NB4 (cell line): ENCODE measurements around the gene UMAD1.
"Not testable (repeated sequence)": the region's sequence is repeated elsewhere in the genome, so short reads cannot be mapped to it uniquely, and the experiment has no call there.

Experiments used
- DNase-seq: peaks from one replicate; pipeline ENCODE4 v3.0.0; 2010; ENCODE audit warnings: low read depth
- H3K4me3 ChIP-seq: one replicate; pipeline ENCODE4 v1.5.1; 2011; ENCODE audit warnings: mild to moderate bottlenecking, low read depth, low read length, moderate library complexity
- MYC ChIP-seq: IDR thresholded peaks from 2 replicates; pipeline ENCODE4 v1.6.1; 2011; ENCODE audit warnings: low read depth, low read length
- POLR2A ChIP-seq: IDR thresholded peaks from 2 replicates; pipeline ENCODE4 v1.6.1; 2011; ENCODE audit warnings: mild to moderate bottlenecking; ENCODE audit not compliant: insufficient read length; ENCODE audit errors: extremely low read depth
- TF ChIP-seq, protein P1 (sequence below): IDR thresholded peaks from one replicate; pipeline ENCODE4 v1.5.1; 2012; ENCODE audit warnings: low read depth, low read length
- TF ChIP-seq, protein P2 (sequence below): IDR thresholded peaks from 2 replicates; pipeline ENCODE4 v1.6.1; 2011; ENCODE audit warnings: low read depth, low read length

UMAD1 gene

GRCh38 chr7:7798510-7798909 lies 158.0 kb downstream of the UMAD1 start:
- peak; percentile 80 for DNase-seq
- TF ChIP-seq MYC (no peak), POLR2A (no peak)
- TF ChIP-seq, protein P1, sequence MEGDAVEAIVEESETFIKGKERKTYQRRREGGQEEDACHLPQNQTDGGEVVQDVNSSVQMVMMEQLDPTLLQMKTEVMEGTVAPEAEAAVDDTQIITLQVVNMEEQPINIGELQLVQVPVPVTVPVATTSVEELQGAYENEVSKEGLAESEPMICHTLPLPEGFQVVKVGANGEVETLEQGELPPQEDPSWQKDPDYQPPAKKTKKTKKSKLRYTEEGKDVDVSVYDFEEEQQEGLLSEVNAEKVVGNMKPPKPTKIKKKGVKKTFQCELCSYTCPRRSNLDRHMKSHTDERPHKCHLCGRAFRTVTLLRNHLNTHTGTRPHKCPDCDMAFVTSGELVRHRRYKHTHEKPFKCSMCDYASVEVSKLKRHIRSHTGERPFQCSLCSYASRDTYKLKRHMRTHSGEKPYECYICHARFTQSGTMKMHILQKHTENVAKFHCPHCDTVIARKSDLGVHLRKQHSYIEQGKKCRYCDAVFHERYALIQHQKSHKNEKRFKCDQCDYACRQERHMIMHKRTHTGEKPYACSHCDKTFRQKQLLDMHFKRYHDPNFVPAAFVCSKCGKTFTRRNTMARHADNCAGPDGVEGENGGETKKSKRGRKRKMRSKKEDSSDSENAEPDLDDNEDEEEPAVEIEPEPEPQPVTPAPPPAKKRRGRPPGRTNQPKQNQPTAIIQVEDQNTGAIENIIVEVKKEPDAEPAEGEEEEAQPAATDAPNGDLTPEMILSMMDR: no peak
- TF ChIP-seq, protein P2, sequence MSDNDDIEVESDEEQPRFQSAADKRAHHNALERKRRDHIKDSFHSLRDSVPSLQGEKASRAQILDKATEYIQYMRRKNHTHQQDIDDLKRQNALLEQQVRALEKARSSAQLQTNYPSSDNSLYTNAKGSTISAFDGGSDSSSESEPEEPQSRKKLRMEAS: no peak
- H3K4me3 ChIP-seq: no peak overlapping the region

- peak; percentile 13 for DNase-seq
- H3K4me3 ChIP-seq: no peak overlapping the region
- TF ChIP-seq, protein P2: no peak
- TF ChIP-seq MYC: no peak
- TF ChIP-seq POLR2A: no peak
- TF ChIP-seq, protein P1: no peak
Measured at GRCh38 chr7:7799138-7799537, 158.6 kb downstream of the UMAD1 start.

DNA sequence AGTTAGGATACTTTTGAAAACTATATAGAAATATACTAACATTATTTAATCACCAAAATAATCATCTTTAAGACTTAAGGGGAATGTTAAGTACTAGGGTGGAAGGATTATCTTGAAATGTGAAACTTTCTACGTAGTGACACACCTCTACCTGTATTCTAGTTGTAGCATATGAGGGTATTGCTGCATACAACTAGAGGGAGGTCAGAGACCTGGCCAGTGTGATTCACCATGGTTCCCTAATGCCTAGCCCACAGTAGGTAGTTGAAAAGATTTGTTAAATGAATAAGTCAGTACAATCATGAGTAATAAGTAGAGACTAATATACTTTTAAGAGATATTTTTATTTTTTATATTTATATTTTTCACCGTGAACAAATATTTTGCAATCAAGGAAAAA lies 162.0 kb downstream of the UMAD1 start:
- DNase-seq: no peak
- H3K4me3 ChIP-seq: no peak overlapping the region
- no peak for TF ChIP-seq MYC
- TF ChIP-seq, protein P1: no peak
- no peak for TF ChIP-seq POLR2A
- TF ChIP-seq, protein P2: no peak

DNA sequence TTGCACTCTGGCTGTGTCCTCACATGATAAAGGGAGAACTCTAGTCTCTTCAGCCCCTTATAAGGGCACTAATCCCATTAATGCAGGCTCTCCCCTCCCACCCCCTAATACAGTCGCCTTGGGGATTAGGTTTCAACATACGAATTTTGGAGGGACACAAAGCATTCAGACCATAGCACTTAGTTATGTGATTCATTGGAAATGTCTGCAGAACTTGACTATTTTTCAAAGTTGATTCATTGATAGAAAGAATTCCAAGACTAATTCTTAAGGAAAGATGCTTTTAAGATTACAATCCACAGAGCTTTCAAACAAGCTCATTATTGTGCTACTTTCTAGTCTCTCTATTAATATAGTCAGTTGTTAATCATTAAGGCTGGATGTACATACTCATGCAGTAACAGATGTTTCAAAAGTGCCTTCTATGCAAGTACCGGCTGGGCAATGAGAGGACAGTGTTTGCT lies 163.2 kb downstream of the UMAD1 start:
- DNase-seq: no peak
- H3K4me3 ChIP-seq: no peak overlapping the region
- no peak for TF ChIP-seq MYC
- TF ChIP-seq, protein P2: no peak
- TF ChIP-seq POLR2A: no peak
- TF ChIP-seq, protein P1: no peak

GRCh38 chr7:7804822-7805221 lies 164.3 kb downstream of the UMAD1 start:
- DNase-seq, H3K4me3 ChIP-seq: not testable (repeated sequence)

GRCh38 chr7:7805511-7806153 lies 165.1 kb downstream of the UMAD1 start:
- TF ChIP-seq MYC (no peak), POLR2A (no peak)
- TF ChIP-seq, protein P1: no peak
- TF ChIP-seq, protein P2: no peak
- no peak for DNase-seq
- H3K4me3 ChIP-seq: no peak overlapping the region
